Measurements from ENCODE around the gene CARD14. TPM values are rescaled to one million over a fixed set of nuclear protein-coding genes. Genes with fewer than 3 reads are reported as not detected.
A peak's percentile ranks its signal among the peaks of the same experiment; 100 is the strongest.

Gene CARD14
- total RNA-seq, 1 experiment from 2014 or later: not detected

GRCh38 chr17:80220054-80220735, 50.4 kb downstream of the CARD14 start, which contains the start of the genes SGSH and SLC26A11:
Gene SGSH, minus strand, starts transcription at chr17:80220333. Its CDS starts 20 bp downstream, at chr17:80220313.
Gene SLC26A11, plus strand, starts transcription at chr17:80220427. Its CDS starts 1,134 bp downstream, at chr17:80221561.
- no peak for DNase-seq (ENCODE audit: low read depth, low spot score)
- no peaks in the 10 kb centered on the region; the same call in 1 of the 2 replicates for H3K36me3 ChIP-seq (ENCODE audit: control insufficient read depth, insufficient read depth, low read length)
- TF ChIP-seq CTCF (IDR thresholded peaks at IDR 0.05): no peak
- peak; percentile 72; the same call in 1 of the 2 replicates for TF ChIP-seq SIN3A (IDR thresholded peaks at IDR 0.05; ENCODE audit: borderline replicate concordance, insufficient read depth, low read depth, low read length)
- in situ Hi-C loops (cut with HindIII; ENCODE audit: low pct_unique_long_range_greater_than_20kb, low sequenced_read_pairs) (no loop called here), intact Hi-C loops (cut with micrococcal nuclease; ENCODE audit: unreplicated experiment) (no loop called here)
- CTCF ChIA-PET: interaction anchor here (0.6 to 0.7 kb wide), 2 partner anchors 214 to 818 kb away, joined by 6 to 12 read pairs; no protein-coding TSS in a partner anchor
- peak within 1 kb of the TSS; percentile 93 for H3K27ac ChIP-seq (ENCODE audit: low read length)
- no TSS peak for BruUV-seq (replicated peaks)
- POLR2A ChIA-PET: interaction anchor here (0.6 kb wide), 1 partner anchor 82 kb away, joined by 6 read pairs; no protein-coding TSS in a partner anchor
- no peaks in the 10 kb centered on the region for H3K9me3 ChIP-seq (ENCODE audit: control insufficient read depth, insufficient read depth, low read depth, low read length)
- peak within 1 kb of the TSS; percentile 74 to 97 for H3K4me3 ChIP-seq (ENCODE audit: low read depth in 2 of 2, low read length in 2 of 2)
- H3K4me1 ChIP-seq (ENCODE audit: control insufficient read depth, insufficient read depth, low read length): peaks cover 14% of the 10 kb centered on the region
- peak; percentile 92 for ATAC-seq
- H3K27me3 ChIP-seq (ENCODE audit: control insufficient read depth, insufficient read depth, low read length): no peaks in the 10 kb centered on the region

GRCh38 chr17:80220736-80221215, 50.9 kb downstream of the CARD14 start:
- CTCF ChIA-PET: no interaction called here
- DNase-seq (ENCODE audit: low read depth, low spot score) (no peak), ATAC-seq (peak; percentile 63)
- POLR2A ChIA-PET: no interaction called here
- H3K27ac ChIP-seq (ENCODE audit: low read length): peak overlapping the region; percentile 82
- no TSS peak for BruUV-seq (replicated peaks)
- TF ChIP-seq CTCF (IDR thresholded peaks at IDR 0.05) (no peak), REST (IDR thresholded peaks at IDR 0.05; ENCODE audit: insufficient read depth in 1 of 2, low read depth in 2 of 2, low read length in 1 of 2) (no peak), TCF7L2 (IDR thresholded peaks at IDR 0.05; ENCODE audit: low read depth, low read length) (no peak), POLR2AphosphoS5 (IDR thresholded peaks at IDR 0.05; ENCODE audit: low read depth, low read length) (no peak), SIN3A (IDR thresholded peaks at IDR 0.05; ENCODE audit: borderline replicate concordance, insufficient read depth, low read depth, low read length) (no peak)
- H3K9me3 ChIP-seq (ENCODE audit: control insufficient read depth, insufficient read depth, low read depth, low read length): no peaks in the 10 kb centered on the region
- H3K27me3 ChIP-seq (ENCODE audit: control insufficient read depth, insufficient read depth, low read length): no peaks in the 10 kb centered on the region
- in situ Hi-C loops (cut with HindIII; ENCODE audit: low pct_unique_long_range_greater_than_20kb, low sequenced_read_pairs): no loop called here
- H3K4me3 ChIP-seq (ENCODE audit: low read depth in 2 of 2, low read length in 2 of 2): peak overlapping the region; percentile 74 to 97
- intact Hi-C loops (cut with micrococcal nuclease; ENCODE audit: unreplicated experiment): no loop called here
- no peaks in the 10 kb centered on the region; the same call in 1 of the 2 replicates for H3K36me3 ChIP-seq (ENCODE audit: control insufficient read depth, insufficient read depth, low read length)
- H3K4me1 ChIP-seq (ENCODE audit: control insufficient read depth, insufficient read depth, low read length): peaks cover 14% of the 10 kb centered on the region
